Measurements from ENCODE around the gene AHNAK2.

- TF ChIP-seq CTCF (IDR thresholded peaks at IDR 0.05; ENCODE audit: low read length) (no peak), EZH2 (IDR thresholded peaks at IDR 0.05; ENCODE audit: borderline replicate concordance, low read length) (no peak)
Observed at GRCh38 chr14:104891664-104892530, 86.3 kb downstream of the AHNAK2 start.
